H54 (cell line): ENCODE data around the gene CIRBP.
"Not testable (repeated sequence)": the region's sequence is repeated elsewhere in the genome, so short reads cannot be mapped to it uniquely, and the experiment has no call there.

Source experiments
- DNase-seq: peaks from one replicate; pipeline ENCODE4 v3.0.0; 2011; ENCODE audit warnings: low spot score, mixed read lengths; ENCODE audit not compliant: insufficient read length
- FAIRE-seq: peaks from 3 replicates; lab custom pipeline; 2011; peaks lifted over from hg19 to GRCh38; lab: Jason Lieb, UNC
- POLR2A ChIP-seq: IDR thresholded peaks from 2 replicates; pipeline ENCODE4 v1.6.1; 2011; ENCODE audit warnings: low read depth, mild to moderate bottlenecking, low read length

CIRBP gene

GRCh38 chr19:1316466-1316865, 47.3 kb downstream of the CIRBP start:
- DNase-seq (no peak), FAIRE-seq (no peak)
- TF ChIP-seq POLR2A, result no peak

- no peak for DNase-seq
- no peak for FAIRE-seq
- no peak for TF ChIP-seq POLR2A
These were observed 48.3 kb downstream of the CIRBP start for GRCh38 chr19:1317274-1318003.

- TF ChIP-seq POLR2A, result no peak
- no peak for FAIRE-seq
- DNase-seq, result no peak
These were observed 49.7 kb downstream of the CIRBP start for GRCh38 chr19:1318678-1319471.

GRCh38 chr19:1320282-1320650, 51.1 kb downstream of the CIRBP start:
- not testable (repeated sequence) for FAIRE-seq, DNase-seq

GRCh38 chr19:1321539-1321938, 52.4 kb downstream of the CIRBP start:
- DNase-seq (no peak), FAIRE-seq (no peak)
- TF ChIP-seq POLR2A, result no peak

GRCh38 chr19:1322198-1322981, 53.3 kb downstream of the CIRBP start:
- no peak for TF ChIP-seq POLR2A
- FAIRE-seq (no peak), DNase-seq (no peak)

GRCh38 chr19:1324249-1324805, 55.2 kb downstream of the CIRBP start:
- no peak for DNase-seq
- no peak for TF ChIP-seq POLR2A
- no peak for FAIRE-seq
